GM12873 (cell line): ENCODE results near the gene ENGASE.

ENCODE experiments used
- CTCF ChIP-seq: IDR thresholded peaks from 2 replicates; pipeline ENCODE4 v1.5.1; 2012; ENCODE audit warnings: low read depth, mild to moderate bottlenecking, moderate library complexity, low read length, control low read depth; ENCODE audit not compliant: insufficient read depth; ENCODE audit errors: missing control alignments

Gene ENGASE

GRCh38 chr17:79074649-79075445 lies at the start of gene ENGASE:
Gene ENGASE, plus strand, starts transcription at chr17:79074824. Its CDS starts 121 bp downstream, at chr17:79074945.
- TF ChIP-seq CTCF, result no peak

- no peak for TF ChIP-seq CTCF
Measured at GRCh38 chr17:79024901-79025737, 49.5 kb upstream of the ENGASE start.

- no peak for TF ChIP-seq CTCF
Measured at GRCh38 chr17:79026376-79027273, 48.0 kb upstream of the ENGASE start.

- no peak for TF ChIP-seq CTCF
Measured at GRCh38 chr17:79027274-79027924, 47.2 kb upstream of the ENGASE start.

GRCh38 chr17:79027925-79028491 lies 46.6 kb upstream of the ENGASE start:
- no peak for TF ChIP-seq CTCF

- TF ChIP-seq CTCF, result peak; percentile 4
Measured at GRCh38 chr17:79028496-79029326, 45.9 kb upstream of the ENGASE start.
